Liver (tissue), 3 donors: ENCODE measurements around the gene STX11.

ENCODE experiments used
- EGR1 ChIP-seq, 2 donors: IDR thresholded peaks; 2 replicates each; pipeline ENCODE4 v1.6.1; 2016 to 2018; ENCODE audit warnings: antibody characterized with exemption in 2 of 2, low read depth in 2 of 2
- FOXA1 ChIP-seq: IDR thresholded peaks from 2 replicates; pipeline ENCODE4 v1.6.1; 2016; ENCODE audit warnings: antibody characterized with exemption
- FOXA2 ChIP-seq: IDR thresholded peaks from 2 replicates; pipeline ENCODE4 v1.6.1; 2016; ENCODE audit warnings: antibody characterized with exemption
- GABPA ChIP-seq, 2 donors: IDR thresholded peaks in 1 of 2; conservative IDR thresholded peaks in 1 of 2; 2 replicates each; pipeline ENCODE4 v1.6.1; 2016; ENCODE audit warnings: antibody characterized with exemption in 2 of 2, mild to moderate bottlenecking in 1 of 2, moderate library complexity in 1 of 2
- JUND ChIP-seq, 2 donors: IDR thresholded peaks; 2 replicates each; pipeline ENCODE4 v1.6.1; 2016; ENCODE audit warnings: antibody characterized with exemption in 2 of 2
- RAD21 ChIP-seq, 2 donors: IDR thresholded peaks; 2 replicates each; pipeline ENCODE4 v1.6.1; 2016; ENCODE audit warnings: antibody characterized with exemption in 2 of 2, mild to moderate bottlenecking in 2 of 2
- SP1 ChIP-seq: IDR thresholded peaks from 2 replicates; pipeline ENCODE4 v1.6.1; 2018; ENCODE audit warnings: antibody characterized with exemption, mild to moderate bottlenecking
- TAF1 ChIP-seq: conservative IDR thresholded peaks from 2 replicates; pipeline ENCODE4 v1.6.1; 2016; ENCODE audit warnings: antibody characterized with exemption, mild to moderate bottlenecking
- YY1 ChIP-seq: IDR thresholded peaks from 2 replicates; pipeline ENCODE4 v1.6.1; 2016; ENCODE audit warnings: antibody characterized with exemption, mild to moderate bottlenecking
- TF ChIP-seq, protein P1 (sequence below): IDR thresholded peaks from 2 replicates; pipeline ENCODE4 v1.6.1; 2016; ENCODE audit warnings: antibody characterized with exemption, mild to moderate bottlenecking
- TF ChIP-seq, protein P2 (sequence below): fragments of 150-350 bp; IDR thresholded peaks from 2 replicates; pipeline ENCODE4 v1.5.1; 2017; ENCODE audit warnings: improper control_type of control experiment, low read depth, low read length; ENCODE audit not compliant: missing input control
- TF ChIP-seq, protein P3 (sequence below): IDR thresholded peaks from 2 replicates; pipeline ENCODE4 v1.6.1; 2016; ENCODE audit warnings: antibody characterized with exemption
- TF ChIP-seq, protein P4 (sequence below): IDR thresholded peaks from 2 replicates; pipeline ENCODE4 v1.6.1; 2016; ENCODE audit warnings: antibody characterized with exemption
- TF ChIP-seq, protein P5 (sequence below): IDR thresholded peaks from 2 replicates; pipeline ENCODE4 v1.6.1; 2016; ENCODE audit warnings: antibody characterized with exemption
- donor health status: healthy.
- donor health status: healthy.

DNA sequence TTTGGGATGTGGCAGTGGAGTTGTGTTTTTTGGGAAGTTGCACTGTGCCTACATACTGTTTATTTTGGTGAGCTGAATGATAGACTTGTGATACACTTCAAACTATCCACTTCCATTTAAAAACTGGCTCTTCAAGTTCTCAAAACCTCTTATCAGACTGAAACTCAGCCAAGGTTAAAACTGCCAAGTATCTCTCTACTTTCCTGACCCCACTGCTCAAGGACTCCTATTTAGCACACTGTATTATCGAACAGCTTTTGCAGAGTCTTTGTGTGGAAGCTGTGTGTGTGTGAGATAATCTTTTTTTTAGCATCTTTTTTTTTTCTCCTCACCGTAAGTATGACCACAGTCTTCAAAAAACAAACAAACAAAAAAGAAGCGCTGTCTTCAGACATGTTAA is 21.1 kb downstream of the STX11 start:
- TF ChIP-seq, protein P1, sequence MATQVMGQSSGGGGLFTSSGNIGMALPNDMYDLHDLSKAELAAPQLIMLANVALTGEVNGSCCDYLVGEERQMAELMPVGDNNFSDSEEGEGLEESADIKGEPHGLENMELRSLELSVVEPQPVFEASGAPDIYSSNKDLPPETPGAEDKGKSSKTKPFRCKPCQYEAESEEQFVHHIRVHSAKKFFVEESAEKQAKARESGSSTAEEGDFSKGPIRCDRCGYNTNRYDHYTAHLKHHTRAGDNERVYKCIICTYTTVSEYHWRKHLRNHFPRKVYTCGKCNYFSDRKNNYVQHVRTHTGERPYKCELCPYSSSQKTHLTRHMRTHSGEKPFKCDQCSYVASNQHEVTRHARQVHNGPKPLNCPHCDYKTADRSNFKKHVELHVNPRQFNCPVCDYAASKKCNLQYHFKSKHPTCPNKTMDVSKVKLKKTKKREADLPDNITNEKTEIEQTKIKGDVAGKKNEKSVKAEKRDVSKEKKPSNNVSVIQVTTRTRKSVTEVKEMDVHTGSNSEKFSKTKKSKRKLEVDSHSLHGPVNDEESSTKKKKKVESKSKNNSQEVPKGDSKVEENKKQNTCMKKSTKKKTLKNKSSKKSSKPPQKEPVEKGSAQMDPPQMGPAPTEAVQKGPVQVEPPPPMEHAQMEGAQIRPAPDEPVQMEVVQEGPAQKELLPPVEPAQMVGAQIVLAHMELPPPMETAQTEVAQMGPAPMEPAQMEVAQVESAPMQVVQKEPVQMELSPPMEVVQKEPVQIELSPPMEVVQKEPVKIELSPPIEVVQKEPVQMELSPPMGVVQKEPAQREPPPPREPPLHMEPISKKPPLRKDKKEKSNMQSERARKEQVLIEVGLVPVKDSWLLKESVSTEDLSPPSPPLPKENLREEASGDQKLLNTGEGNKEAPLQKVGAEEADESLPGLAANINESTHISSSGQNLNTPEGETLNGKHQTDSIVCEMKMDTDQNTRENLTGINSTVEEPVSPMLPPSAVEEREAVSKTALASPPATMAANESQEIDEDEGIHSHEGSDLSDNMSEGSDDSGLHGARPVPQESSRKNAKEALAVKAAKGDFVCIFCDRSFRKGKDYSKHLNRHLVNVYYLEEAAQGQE, result no peak
- no peak for TF ChIP-seq EGR1 (IDR thresholded peaks at IDR 0.05; ENCODE audit: low read depth in 2 of 2)
- no peak for TF ChIP-seq YY1
- TF ChIP-seq TAF1, result no peak
- TF ChIP-seq SP1, result no peak
- TF ChIP-seq, protein P2, sequence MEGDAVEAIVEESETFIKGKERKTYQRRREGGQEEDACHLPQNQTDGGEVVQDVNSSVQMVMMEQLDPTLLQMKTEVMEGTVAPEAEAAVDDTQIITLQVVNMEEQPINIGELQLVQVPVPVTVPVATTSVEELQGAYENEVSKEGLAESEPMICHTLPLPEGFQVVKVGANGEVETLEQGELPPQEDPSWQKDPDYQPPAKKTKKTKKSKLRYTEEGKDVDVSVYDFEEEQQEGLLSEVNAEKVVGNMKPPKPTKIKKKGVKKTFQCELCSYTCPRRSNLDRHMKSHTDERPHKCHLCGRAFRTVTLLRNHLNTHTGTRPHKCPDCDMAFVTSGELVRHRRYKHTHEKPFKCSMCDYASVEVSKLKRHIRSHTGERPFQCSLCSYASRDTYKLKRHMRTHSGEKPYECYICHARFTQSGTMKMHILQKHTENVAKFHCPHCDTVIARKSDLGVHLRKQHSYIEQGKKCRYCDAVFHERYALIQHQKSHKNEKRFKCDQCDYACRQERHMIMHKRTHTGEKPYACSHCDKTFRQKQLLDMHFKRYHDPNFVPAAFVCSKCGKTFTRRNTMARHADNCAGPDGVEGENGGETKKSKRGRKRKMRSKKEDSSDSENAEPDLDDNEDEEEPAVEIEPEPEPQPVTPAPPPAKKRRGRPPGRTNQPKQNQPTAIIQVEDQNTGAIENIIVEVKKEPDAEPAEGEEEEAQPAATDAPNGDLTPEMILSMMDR, result no peak
- no peak for TF ChIP-seq FOXA1
- TF ChIP-seq, protein P3, sequence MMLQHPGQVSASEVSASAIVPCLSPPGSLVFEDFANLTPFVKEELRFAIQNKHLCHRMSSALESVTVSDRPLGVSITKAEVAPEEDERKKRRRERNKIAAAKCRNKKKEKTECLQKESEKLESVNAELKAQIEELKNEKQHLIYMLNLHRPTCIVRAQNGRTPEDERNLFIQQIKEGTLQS, result no peak
- TF ChIP-seq, protein P4, sequence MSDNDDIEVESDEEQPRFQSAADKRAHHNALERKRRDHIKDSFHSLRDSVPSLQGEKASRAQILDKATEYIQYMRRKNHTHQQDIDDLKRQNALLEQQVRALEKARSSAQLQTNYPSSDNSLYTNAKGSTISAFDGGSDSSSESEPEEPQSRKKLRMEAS, result no peak
- TF ChIP-seq FOXA2, result no peak
- TF ChIP-seq, protein P5, sequence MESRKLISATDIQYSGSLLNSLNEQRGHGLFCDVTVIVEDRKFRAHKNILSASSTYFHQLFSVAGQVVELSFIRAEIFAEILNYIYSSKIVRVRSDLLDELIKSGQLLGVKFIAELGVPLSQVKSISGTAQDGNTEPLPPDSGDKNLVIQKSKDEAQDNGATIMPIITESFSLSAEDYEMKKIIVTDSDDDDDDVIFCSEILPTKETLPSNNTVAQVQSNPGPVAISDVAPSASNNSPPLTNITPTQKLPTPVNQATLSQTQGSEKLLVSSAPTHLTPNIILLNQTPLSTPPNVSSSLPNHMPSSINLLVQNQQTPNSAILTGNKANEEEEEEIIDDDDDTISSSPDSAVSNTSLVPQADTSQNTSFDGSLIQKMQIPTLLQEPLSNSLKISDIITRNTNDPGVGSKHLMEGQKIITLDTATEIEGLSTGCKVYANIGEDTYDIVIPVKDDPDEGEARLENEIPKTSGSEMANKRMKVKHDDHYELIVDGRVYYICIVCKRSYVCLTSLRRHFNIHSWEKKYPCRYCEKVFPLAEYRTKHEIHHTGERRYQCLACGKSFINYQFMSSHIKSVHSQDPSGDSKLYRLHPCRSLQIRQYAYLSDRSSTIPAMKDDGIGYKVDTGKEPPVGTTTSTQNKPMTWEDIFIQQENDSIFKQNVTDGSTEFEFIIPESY, result no peak
- no peak for TF ChIP-seq RAD21 (IDR thresholded peaks at IDR 0.05)
- no peak for TF ChIP-seq GABPA (IDR thresholded peaks at IDR 0.05 in 1 of 2, conservative IDR thresholded peaks at IDR 0.05 in 1 of 2)
- no peak for TF ChIP-seq JUND (IDR thresholded peaks at IDR 0.05)
